Progenitor cell of endocrine pancreas (in vitro differentiated cells): ENCODE measurements around the gene APBA1. TPM values are rescaled to one million over a fixed set of nuclear protein-coding genes. Genes with fewer than 3 reads are reported as not detected.

Experiments
- DNase-seq: peaks from one replicate; pipeline ENCODE4 v3.0.0; 2021; ENCODE audit warnings: low spot score; ENCODE audit not compliant: unreplicated experiment
- H3K27ac Mint-ChIP-seq: 2 replicates; pipeline ENCODE4 v1.8.0; 2021; ENCODE audit warnings: mild to moderate bottlenecking, moderate library complexity, mixed read lengths
- H3K27me3 Mint-ChIP-seq: 2 replicates; pipeline ENCODE4 v1.8.0; 2021; ENCODE audit warnings: mixed read lengths
- H3K36me3 Mint-ChIP-seq: 2 replicates; pipeline ENCODE4 v1.8.0; 2022; ENCODE audit warnings: mixed read lengths; ENCODE audit not compliant: insufficient read depth
- H3K4me1 Mint-ChIP-seq: 2 replicates; pipeline ENCODE4 v1.8.0; 2021; ENCODE audit warnings: low read depth, mixed read lengths
- H3K4me3 Mint-ChIP-seq: 2 replicates; pipeline ENCODE4 v1.8.0; 2021; ENCODE audit warnings: low read depth, mild to moderate bottlenecking, moderate library complexity, mixed read lengths
- H3K9me3 Mint-ChIP-seq: 2 replicates; pipeline ENCODE4 v1.8.0; 2021; ENCODE audit warnings: low read depth, mixed read lengths
- CTCF ChIP-seq: fragments of 200-600 bp; sonication (generic); IDR thresholded peaks from one replicate; pipeline ENCODE4 v1.5.0; 2021; ENCODE audit warnings: antibody characterized with exemption, mild to moderate bottlenecking; ENCODE audit not compliant: unreplicated experiment
- total RNA-seq: library from RNA; stranded (reverse); gene quantifications from 2 replicates; pipeline ENCODE4 v1.2.1, GENCODE V29; 2021

Gene APBA1
- total RNA-seq, 1 donor from 2014 or later: 1.8 TPM

GRCh38 chr9:69542058-69542457 is 130.1 kb downstream of the APBA1 start:
- Mint-ChIP-seq H3K36me3 (no peaks in the 10 kb centered on the region), H3K4me1 (no peaks in the 10 kb centered on the region), H3K27me3 (peaks cover 8% of the 10 kb centered on the region), H3K27ac (no peak overlapping the region), H3K4me3 (no peak overlapping the region), H3K9me3 (no peaks in the 10 kb centered on the region)
- no peak for TF ChIP-seq CTCF
- DNase-seq: no peak

- Mint-ChIP-seq H3K27ac (no peak overlapping the region), H3K27me3 (peaks cover 8% of the 10 kb centered on the region), H3K9me3 (no peaks in the 10 kb centered on the region), H3K4me1 (no peaks in the 10 kb centered on the region), H3K36me3 (no peaks in the 10 kb centered on the region), H3K4me3 (no peak overlapping the region)
- no peak for TF ChIP-seq CTCF
- no peak for DNase-seq
Observed at GRCh38 chr9:69535911-69536310, 136.3 kb downstream of the APBA1 start.

- Mint-ChIP-seq H3K36me3 (no peaks in the 10 kb centered on the region), H3K27ac (no peak overlapping the region), H3K4me1 (no peaks in the 10 kb centered on the region), H3K4me3 (no peak overlapping the region), H3K27me3 (peaks cover 8% of the 10 kb centered on the region), H3K9me3 (no peaks in the 10 kb centered on the region)
- DNase-seq: no peak
- no peak for TF ChIP-seq CTCF
Observed at GRCh38 chr9:69535286-69535832, 136.8 kb downstream of the APBA1 start.

GRCh38 chr9:69532396-69532795 is 139.8 kb downstream of the APBA1 start:
- Mint-ChIP-seq H3K9me3 (no peaks in the 10 kb centered on the region), H3K36me3 (no peaks in the 10 kb centered on the region), H3K27ac (peak overlapping the region; percentile 39), H3K4me1 (peaks cover 4% of the 10 kb centered on the region), H3K4me3 (no peak overlapping the region), H3K27me3 (no peaks in the 10 kb centered on the region)
- TF ChIP-seq CTCF: no peak
- DNase-seq: no peak

GRCh38 chr9:69527454-69527853 is 144.7 kb downstream of the APBA1 start:
- DNase-seq: no peak
- Mint-ChIP-seq H3K27me3 (no peaks in the 10 kb centered on the region), H3K4me1 (peaks cover 4% of the 10 kb centered on the region), H3K4me3 (no peak overlapping the region), H3K36me3 (no peaks in the 10 kb centered on the region), H3K27ac (no peak overlapping the region), H3K9me3 (peaks cover 25% of the 10 kb centered on the region)
- no peak for TF ChIP-seq CTCF
